SK-N-SH (cell line): ENCODE data around the gene BRI3. TPM values are rescaled to one million over a fixed set of nuclear protein-coding genes. Genes with fewer than 3 reads are reported as not detected.

ENCODE experiments used
- CTCF ChIA-PET: fragments of 300-600, 350-600 bp; formaldehyde crosslinking; extraction: SDS; loops from one replicate; lab custom pipeline; 2021; lab: Yijun Ruan, JAX
- POLR2A ChIA-PET: fragments of 350-600 bp; sonication (Branson Sonifier 250); formaldehyde crosslinking; extraction: SDS; loops from one replicate; lab custom pipeline; 2020; ENCODE audit warnings: antibody characterized with exemption, inconsistent platforms; lab: Yijun Ruan, JAX
- DNase-seq: peaks from one replicate; pipeline ENCODE4 v3.0.0; 2012
- H2AFZ ChIP-seq: fragments of 200-600 bp; sonication (generic); 2 replicates; pipeline ENCODE4 v1.8.1; 2016; ENCODE audit warnings: antibody characterized with exemption, mild to moderate bottlenecking, low read depth
- H3F3A ChIP-seq: fragments of 200-600 bp; sonication (generic); replicated peaks from 2 replicates; pipeline ENCODE3; 2016; ENCODE audit warnings: antibody characterized with exemption, mild to moderate bottlenecking; ENCODE audit not compliant: insufficient read depth
- H3K27ac ChIP-seq, 2 experiments: fragments of 200-500 bp in 1 of 2; fragments of 200-600 bp in 1 of 2; sonication (Bioruptor generic) in 1 of 2; sonication (generic), shearing (Covaris generic) in 1 of 2; 2 replicates each; pipeline versions ENCODE4 v1.5.1 to v1.6.1; 2014 to 2016; ENCODE audit warnings: low read depth in 2 of 2, inconsistent platforms in 1 of 2, low read length in 1 of 2, mild to moderate bottlenecking in 1 of 2, mixed read lengths in 1 of 2
- H3K27me3 ChIP-seq: fragments of 200-600 bp; sonication (generic), shearing (Covaris generic); 2 replicates; pipeline ENCODE4 v1.6.1; 2016; ENCODE audit warnings: mixed run types; ENCODE audit not compliant: insufficient read depth
- H3K36me3 ChIP-seq, 2 experiments: fragments of 200-500 bp in 1 of 2; fragments of 200-600 bp in 1 of 2; sonication (Bioruptor generic) in 1 of 2; sonication (generic) in 1 of 2; replicated peaks in 1 of 2; 2 replicates each; pipeline versions ENCODE3 to v1.5.1; 2014 to 2016; ENCODE audit warnings: low read length in 1 of 2, mild to moderate bottlenecking in 1 of 2; ENCODE audit not compliant: insufficient read depth in 2 of 2, control insufficient read depth in 1 of 2
- H3K4me1 ChIP-seq, 2 experiments: fragments of 200-500 bp in 1 of 2; fragments of 200-600 bp in 1 of 2; sonication (Bioruptor generic) in 1 of 2; sonication (generic), shearing (Covaris generic) in 1 of 2; 2 replicates each; pipeline versions ENCODE4 v1.5.1 to v1.6.1; 2014 to 2016; ENCODE audit warnings: low read depth in 1 of 2, low read length in 1 of 2, mixed run types in 1 of 2; ENCODE audit not compliant: insufficient read depth in 2 of 2, control insufficient read depth in 1 of 2
- H3K4me2 ChIP-seq: fragments of 200-600 bp; sonication (generic), shearing (Covaris generic); 2 replicates; pipeline ENCODE4 v1.6.1; 2017; ENCODE audit warnings: mixed run types
- H3K4me3 ChIP-seq, 2 experiments: fragments of 200-500 bp in 1 of 2; fragments of 200-600 bp in 1 of 2; sonication (Bioruptor generic) in 1 of 2; sonication (generic), shearing (Covaris generic) in 1 of 2; 2 replicates each; pipeline versions ENCODE4 v1.5.1 to v1.8.1; 2014 to 2016; ENCODE audit warnings: low read depth in 2 of 2, inconsistent platforms in 1 of 2, low read length in 1 of 2, mild to moderate bottlenecking in 1 of 2, mixed read lengths in 1 of 2, moderate library complexity in 1 of 2
- H3K79me2 ChIP-seq: fragments of 200-600 bp; sonication (generic); 2 replicates; pipeline ENCODE4 v1.8.1; 2017; ENCODE audit warnings: mild to moderate bottlenecking; ENCODE audit not compliant: insufficient read depth
- H3K9ac ChIP-seq: fragments of 200-600 bp; sonication (generic); 2 replicates; pipeline ENCODE4 v1.6.1; 2017; ENCODE audit warnings: mixed run types
- H3K9me2 ChIP-seq: fragments of 200-600 bp; sonication (generic); 2 replicates; pipeline ENCODE4 v1.6.1; 2017; ENCODE audit warnings: mixed run types
- H3K9me3 ChIP-seq: fragments of 200-600 bp; sonication (generic); 2 replicates; pipeline ENCODE4 v1.6.1; 2017; ENCODE audit warnings: mixed run types, mild to moderate bottlenecking, moderate library complexity
- H4K20me1 ChIP-seq: fragments of 200-600 bp; sonication (generic); 2 replicates; pipeline ENCODE4 v1.6.1; 2017; ENCODE audit warnings: mild to moderate bottlenecking, mixed run types; ENCODE audit not compliant: insufficient read depth
- CHD2 ChIP-seq: fragments of 150-350 bp; IDR thresholded peaks from 2 replicates; pipeline ENCODE4 v1.6.1; 2018; ENCODE audit warnings: low read length; ENCODE audit not compliant: partially characterized antibody
- EP300 ChIP-seq, 2 experiments: IDR thresholded peaks; 2 replicates each; pipeline versions ENCODE4 v1.4.0 to v1.6.1; 2012; ENCODE audit warnings: borderline replicate concordance in 1 of 2, low read depth in 1 of 2, low read length in 1 of 2
- EZH2phosphoT487 ChIP-seq: fragments of 200-600 bp; sonication (generic); IDR thresholded peaks from 2 replicates; pipeline ENCODE4 v1.6.1; 2017; ENCODE audit warnings: low read depth, mixed run types, mild to moderate bottlenecking, antibody characterized with exemption, moderate library complexity, borderline replicate concordance
- FOXM1 ChIP-seq: IDR thresholded peaks from 2 replicates; pipeline ENCODE4 v1.4.0; 2012; ENCODE audit warnings: low read depth, mild to moderate bottlenecking
- GABPA ChIP-seq: IDR thresholded peaks from 2 replicates; pipeline ENCODE4 v1.4.0; 2012; ENCODE audit warnings: low read depth, mild to moderate bottlenecking
- GATA2 ChIP-seq: sonication (generic); formaldehyde crosslinking; IDR thresholded peaks from 2 replicates; pipeline ENCODE4 v1.5.0; 2020; ENCODE audit warnings: mild to moderate bottlenecking, missing genetic modification reagents
- MXI1 ChIP-seq: IDR thresholded peaks from 2 replicates; pipeline ENCODE4 v1.6.1; 2012; ENCODE audit warnings: mild to moderate bottlenecking, low read depth, low read length, improper control_type of control experiment
- NRF1 ChIP-seq: IDR thresholded peaks from 2 replicates; pipeline ENCODE4 v1.6.1; 2012; ENCODE audit warnings: low read depth, mild to moderate bottlenecking, low read length
- POLR2AphosphoS5 ChIP-seq: IDR thresholded peaks from 2 replicates; pipeline ENCODE4 v1.6.1; 2012; ENCODE audit warnings: low read depth, low read length
- RAD21 ChIP-seq: IDR thresholded peaks from 2 replicates; pipeline ENCODE4 v1.6.1; 2012; ENCODE audit warnings: mild to moderate bottlenecking, low read length
- RXRA ChIP-seq: IDR thresholded peaks from 2 replicates; pipeline ENCODE4 v1.4.0; 2012; ENCODE audit warnings: low read depth, mild to moderate bottlenecking, borderline replicate concordance
- TCF12 ChIP-seq: IDR thresholded peaks from 2 replicates; pipeline ENCODE4 v1.4.0; 2012
- WGBS: methylation state at CpG from one replicate; pipeline ENCODE4 v1.1.6; 2017; ENCODE audit warnings: low lambda C conversion rate; 5-methylcytosine and 5-hydroxymethylcytosine counted together
- polyA plus RNA-seq, 3 experiments: library from polyadenylated mRNA; depleted of rRNA; stranded (reverse); fragments of >200 nt; gene quantifications; 2 replicates each; pipeline ENCODE4 v1.2.3, GENCODE V29; 2012
- TF ChIP-seq, protein P1 (sequence below): IDR thresholded peaks from 2 replicates; pipeline ENCODE4; 2012
- TF ChIP-seq, protein P2 (sequence below): IDR thresholded peaks from 2 replicates; pipeline ENCODE4 v1.4.0; 2012; ENCODE audit warnings: low read depth, borderline replicate concordance
- TF ChIP-seq, protein P3 (sequence below): fragments of 200-600 bp; sonication (generic); IDR thresholded peaks from 2 replicates; pipeline ENCODE4 v1.6.1; 2017; ENCODE audit warnings: antibody characterized with exemption, mild to moderate bottlenecking, moderate library complexity

BRI3 gene
- polyA plus RNA-seq, 1 of the 3 experiments (the other 2 are of a cell fraction): 128 TPM

DNA sequence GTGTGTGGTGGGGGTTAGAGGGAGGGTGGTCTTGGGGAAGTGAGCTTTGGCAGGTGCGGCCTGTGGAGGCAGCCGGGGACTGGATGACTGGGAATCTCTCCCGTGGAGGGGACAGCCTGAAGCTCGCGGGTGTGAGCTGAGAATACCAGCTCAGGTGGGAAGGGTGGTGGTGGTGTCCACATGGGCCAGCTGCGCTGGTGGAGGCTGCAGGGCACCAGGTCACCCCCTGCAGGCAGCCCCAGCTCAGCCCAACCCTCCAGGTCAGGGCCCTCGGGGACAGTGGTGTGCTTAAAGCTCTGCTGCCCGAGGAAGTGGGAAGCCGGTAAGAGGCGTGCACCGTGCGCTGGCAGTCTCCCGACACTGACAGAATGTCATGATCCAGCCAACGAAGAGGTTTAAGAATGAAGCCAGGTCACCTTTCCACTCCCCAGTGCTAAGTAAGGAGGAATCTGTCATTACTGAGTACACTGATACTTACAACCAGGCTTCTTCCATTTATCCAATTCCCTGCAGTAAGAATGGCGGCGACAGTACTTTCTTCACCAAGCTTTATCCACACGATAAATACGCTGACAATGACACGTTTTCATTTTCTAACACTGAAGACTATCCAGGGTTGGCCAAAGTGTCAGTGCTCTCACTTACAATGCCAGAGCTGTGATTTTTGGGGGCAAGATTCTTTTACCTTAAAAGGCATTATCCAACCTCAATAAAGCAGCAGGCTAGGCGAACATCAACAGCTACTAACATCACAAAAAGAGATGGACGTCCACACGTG lies 20.4 kb downstream of the BRI3 start:
- WGBS: 92% methylated on average over 19 of the region's 22 CpGs
- Histone ChIP-seq H4K20me1 (no peaks in the 10 kb centered on the region), H2AFZ (no peak overlapping the region), H3K27ac (no peak overlapping the region), H3K9ac (no peak overlapping the region), H3K9me3 (no peaks in the 10 kb centered on the region), H3F3A (no peaks in the 10 kb centered on the region), H3K36me3 (peaks cover 0 to 3% of the 10 kb centered on the region in 2 experiments), H3K27me3 (no peaks in the 10 kb centered on the region), H3K9me2 (no peaks in the 10 kb centered on the region), H3K4me2 (no peak overlapping the region), H3K4me3 (no peak overlapping the region), H3K4me1 (peaks cover 0 to 7% of the 10 kb centered on the region in 2 experiments; a peak in 1 of 4 replicates), H3K79me2 (no peaks in the 10 kb centered on the region)
- TF ChIP-seq GABPA (no peak), EP300 (IDR thresholded peaks at IDR 0.05; ENCODE audit: borderline replicate concordance in 1 of 2, low read depth in 1 of 2, low read length in 1 of 2) (no peak), POLR2AphosphoS5 (no peak), RXRA (no peak), GATA2 (CRISPR knock-in tag) (no peak), TCF12 (no peak), MXI1 (no peak), EZH2phosphoT487 (no peak), NRF1 (no peak)
- TF ChIP-seq, protein P1, sequence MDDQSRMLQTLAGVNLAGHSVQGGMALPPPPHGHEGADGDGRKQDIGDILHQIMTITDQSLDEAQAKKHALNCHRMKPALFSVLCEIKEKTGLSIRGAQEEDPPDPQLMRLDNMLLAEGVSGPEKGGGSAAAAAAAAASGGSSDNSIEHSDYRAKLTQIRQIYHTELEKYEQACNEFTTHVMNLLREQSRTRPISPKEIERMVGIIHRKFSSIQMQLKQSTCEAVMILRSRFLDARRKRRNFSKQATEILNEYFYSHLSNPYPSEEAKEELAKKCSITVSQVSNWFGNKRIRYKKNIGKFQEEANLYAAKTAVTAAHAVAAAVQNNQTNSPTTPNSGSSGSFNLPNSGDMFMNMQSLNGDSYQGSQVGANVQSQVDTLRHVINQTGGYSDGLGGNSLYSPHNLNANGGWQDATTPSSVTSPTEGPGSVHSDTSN: no peak
- TF ChIP-seq, protein P2, sequence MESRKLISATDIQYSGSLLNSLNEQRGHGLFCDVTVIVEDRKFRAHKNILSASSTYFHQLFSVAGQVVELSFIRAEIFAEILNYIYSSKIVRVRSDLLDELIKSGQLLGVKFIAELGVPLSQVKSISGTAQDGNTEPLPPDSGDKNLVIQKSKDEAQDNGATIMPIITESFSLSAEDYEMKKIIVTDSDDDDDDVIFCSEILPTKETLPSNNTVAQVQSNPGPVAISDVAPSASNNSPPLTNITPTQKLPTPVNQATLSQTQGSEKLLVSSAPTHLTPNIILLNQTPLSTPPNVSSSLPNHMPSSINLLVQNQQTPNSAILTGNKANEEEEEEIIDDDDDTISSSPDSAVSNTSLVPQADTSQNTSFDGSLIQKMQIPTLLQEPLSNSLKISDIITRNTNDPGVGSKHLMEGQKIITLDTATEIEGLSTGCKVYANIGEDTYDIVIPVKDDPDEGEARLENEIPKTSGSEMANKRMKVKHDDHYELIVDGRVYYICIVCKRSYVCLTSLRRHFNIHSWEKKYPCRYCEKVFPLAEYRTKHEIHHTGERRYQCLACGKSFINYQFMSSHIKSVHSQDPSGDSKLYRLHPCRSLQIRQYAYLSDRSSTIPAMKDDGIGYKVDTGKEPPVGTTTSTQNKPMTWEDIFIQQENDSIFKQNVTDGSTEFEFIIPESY: no peak
- POLR2A ChIA-PET: interaction anchor here (0.6 kb wide), 2 partner anchors 13 to 123 kb away, joined by 3 read pairs; no protein-coding TSS in a partner anchor
- CTCF ChIA-PET: interaction anchor here (3.1 to 11.1 kb wide), 2 partner anchors 100 to 119 kb away, joined by 17 to 108 read pairs; partner anchors contain the start of gene BAIAP2L1
- no peak for DNase-seq

DNA sequence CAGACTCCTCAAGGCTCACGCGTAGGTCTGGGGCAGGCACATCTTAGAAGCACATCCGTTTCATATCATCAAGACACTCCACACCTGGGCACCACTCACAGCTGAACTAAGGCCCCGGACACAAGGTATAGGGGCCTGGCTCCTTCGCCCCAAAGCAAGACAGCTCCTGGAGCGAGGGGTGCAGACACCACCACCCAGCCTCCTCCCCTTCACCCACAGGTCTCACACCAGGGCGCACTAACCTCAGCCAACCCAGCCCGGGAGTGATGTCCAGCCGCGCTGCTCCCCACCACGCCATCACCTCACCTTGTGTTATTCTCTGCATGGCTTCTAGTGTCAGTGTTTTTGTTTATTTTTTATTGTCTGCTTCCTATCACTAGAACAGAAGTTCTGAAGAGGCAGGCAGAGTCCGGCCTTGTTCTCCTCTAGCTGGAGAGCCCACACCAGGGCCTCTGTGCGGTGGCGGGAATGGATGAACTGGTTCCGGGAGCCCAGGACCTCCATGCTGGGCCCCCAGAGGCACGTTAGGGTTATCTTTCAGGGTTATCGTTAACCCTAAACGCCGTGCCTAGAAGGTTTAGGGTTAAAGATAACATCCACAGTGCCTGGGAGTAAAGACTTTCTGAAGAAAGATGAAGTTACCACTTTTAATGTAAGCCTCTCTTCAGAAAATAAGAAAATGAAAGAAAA lies 21.8 kb downstream of the BRI3 start:
- H3K9me3 ChIP-seq: no peaks in the 10 kb centered on the region
- no peak overlapping the region for H3K27ac ChIP-seq
- H3K4me2 ChIP-seq: no peak overlapping the region
- POLR2A ChIA-PET: no interaction called here
- 94% methylated on average over 17 of the region's 19 CpGs for WGBS
- no peak for TF ChIP-seq POLR2AphosphoS5
- no peak for TF ChIP-seq RAD21
- no peak for TF ChIP-seq CHD2
- TF ChIP-seq, protein P3, sequence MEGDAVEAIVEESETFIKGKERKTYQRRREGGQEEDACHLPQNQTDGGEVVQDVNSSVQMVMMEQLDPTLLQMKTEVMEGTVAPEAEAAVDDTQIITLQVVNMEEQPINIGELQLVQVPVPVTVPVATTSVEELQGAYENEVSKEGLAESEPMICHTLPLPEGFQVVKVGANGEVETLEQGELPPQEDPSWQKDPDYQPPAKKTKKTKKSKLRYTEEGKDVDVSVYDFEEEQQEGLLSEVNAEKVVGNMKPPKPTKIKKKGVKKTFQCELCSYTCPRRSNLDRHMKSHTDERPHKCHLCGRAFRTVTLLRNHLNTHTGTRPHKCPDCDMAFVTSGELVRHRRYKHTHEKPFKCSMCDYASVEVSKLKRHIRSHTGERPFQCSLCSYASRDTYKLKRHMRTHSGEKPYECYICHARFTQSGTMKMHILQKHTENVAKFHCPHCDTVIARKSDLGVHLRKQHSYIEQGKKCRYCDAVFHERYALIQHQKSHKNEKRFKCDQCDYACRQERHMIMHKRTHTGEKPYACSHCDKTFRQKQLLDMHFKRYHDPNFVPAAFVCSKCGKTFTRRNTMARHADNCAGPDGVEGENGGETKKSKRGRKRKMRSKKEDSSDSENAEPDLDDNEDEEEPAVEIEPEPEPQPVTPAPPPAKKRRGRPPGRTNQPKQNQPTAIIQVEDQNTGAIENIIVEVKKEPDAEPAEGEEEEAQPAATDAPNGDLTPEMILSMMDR: no peak
- no peak for TF ChIP-seq FOXM1
- DNase-seq: no peak
- H3K4me3 ChIP-seq: no peak overlapping the region
- no peaks in the 10 kb centered on the region for H3F3A ChIP-seq
- no peaks in the 10 kb centered on the region for H4K20me1 ChIP-seq
- CTCF ChIA-PET: interaction anchor here (0.8 to 11.1 kb wide), 6 partner anchors 9 to 117 kb away, joined by 3 to 108 read pairs (median 4); partner anchors contain the start of gene BAIAP2L1
- no peak overlapping the region for H3K9ac ChIP-seq
- H3K36me3 ChIP-seq: peaks cover 0 to 10% of the 10 kb centered on the region in 2 experiments
- H2AFZ ChIP-seq: no peak overlapping the region
- no peaks in the 10 kb centered on the region for H3K27me3 ChIP-seq
- H3K4me1 ChIP-seq: peaks cover 0 to 7% of the 10 kb centered on the region in 2 experiments; a peak in 1 of 4 replicates
- H3K9me2 ChIP-seq: no peaks in the 10 kb centered on the region
- no peaks in the 10 kb centered on the region for H3K79me2 ChIP-seq
